ENCODE measurements around the gene PMPCB. TPM values are rescaled to one million over a fixed set of nuclear protein-coding genes. Genes with fewer than 3 reads are reported as not detected.
A peak's percentile ranks its signal among the peaks of the same experiment; 100 is the strongest.

Gene PMPCB
- total RNA-seq, 1 experiment from 2014 or later = 74.4 TPM

GRCh38 chr7:103347507-103348267 lies 50.5 kb downstream of the PMPCB start, which contains the start of gene PSMC2:
PSMC2 (plus strand) TSS chr7:103347643; CDS start chr7:103347712, 69 bp downstream.
- CTCF ChIA-PET = no interaction called here
- no peaks in the 10 kb centered on the region for H3K9me3 Mint-ChIP-seq
- peak within 1 kb of the TSS; percentile 99 for H3K27ac Mint-ChIP-seq
- DNase-seq (ENCODE audit: low spot score) (peak; percentile 76), ATAC-seq (peak; percentile 65)
- no peaks in the 10 kb centered on the region for H3K27me3 Mint-ChIP-seq (ENCODE audit: low read depth)
- TF ChIP-seq ZSCAN18 (CRISPR knock-in tag; IDR thresholded peaks at IDR 0.05) (no peak), HMGXB4 (CRISPR knock-in tag; IDR thresholded peaks at IDR 0.05) (peak; percentile 65; the same call in 1 of the 2 replicates), MAX (CRISPR knock-in tag; IDR thresholded peaks at IDR 0.05) (peak; percentile 30; the same call in 1 of the 2 replicates), ARID4B (CRISPR knock-in tag; IDR thresholded peaks at IDR 0.05; ENCODE audit: borderline replicate concordance) (peak; percentile 18; the same call in 1 of the 2 replicates), ZNF232 (CRISPR knock-in tag; IDR thresholded peaks at IDR 0.05) (0 out of 2 replicates have a peak, but pooled peaks have one; percentile 34), ETV6 (CRISPR knock-in tag; IDR thresholded peaks at IDR 0.05) (peak; percentile 17; the same call in 1 of the 2 replicates), USF1 (CRISPR knock-in tag; IDR thresholded peaks at IDR 0.05) (peak; percentile 69), E2F1 (CRISPR knock-in tag; IDR thresholded peaks at IDR 0.05) (no peak), ZNF121 (CRISPR knock-in tag; IDR thresholded peaks at IDR 0.05) (no peak), SP1 (CRISPR knock-in tag; conservative IDR thresholded peaks at IDR 0.05) (peak; percentile 44; the same call in 1 of the 2 replicates), FOXK1 (CRISPR knock-in tag; IDR thresholded peaks at IDR 0.05) (peak; percentile 85; the same call in 1 of the 2 replicates), FOXJ3 (CRISPR knock-in tag; IDR thresholded peaks at IDR 0.05; ENCODE audit: borderline replicate concordance) (no peak), GABPB1 (CRISPR knock-in tag; IDR thresholded peaks at IDR 0.05) (peak; percentile 51; the same call in 1 of the 2 replicates), NFE2L1 (CRISPR knock-in tag; IDR thresholded peaks at IDR 0.05) (peak; percentile 88)
- H3K36me3 Mint-ChIP-seq = peaks cover 8% of the 10 kb centered on the region
- POLR2A ChIA-PET = no interaction called here
- peak within 1 kb of the TSS; percentile 99 for H3K4me3 Mint-ChIP-seq
- H3K4me1 Mint-ChIP-seq = peaks cover 22% of the 10 kb centered on the region

- Mint-ChIP-seq H3K27ac (peak overlapping the region; percentile 54; the same call in 1 of the 2 replicates), H3K9me3 (no peaks in the 10 kb centered on the region)
Measured at GRCh38 chr7:103348452-103348851, 51.2 kb downstream of the PMPCB start.

More at GRCh38 chr7:103348452-103348851, 51.2 kb downstream of the PMPCB start:
- CTCF ChIA-PET = no interaction called here
- Mint-ChIP-seq H3K36me3 (peaks cover 9% of the 10 kb centered on the region), H3K4me3 (peak overlapping the region; percentile 99), H3K27me3 (ENCODE audit: low read depth) (no peaks in the 10 kb centered on the region), H3K4me1 (peaks cover 20% of the 10 kb centered on the region)
- DNase-seq (ENCODE audit: low spot score) (no peak), ATAC-seq (no peak)
- no peak for TF ChIP-seq FOXJ3 (CRISPR knock-in tag; IDR thresholded peaks at IDR 0.05; ENCODE audit: borderline replicate concordance)
- POLR2A ChIA-PET = no interaction called here
